GM08714 (cell line): Measurements from ENCODE around the gene EFNA5.

ENCODE experiments used
- H3K4me3 ChIP-seq: fragments of 200-500 bp; sonication (Bioruptor generic); 2 replicates; pipeline ENCODE4 v1.5.1; 2014; ENCODE audit warnings: mild to moderate bottlenecking, low read length, inconsistent platforms
- ZNF274 ChIP-seq: IDR thresholded peaks from 2 replicates; pipeline ENCODE4 v1.6.1; 2012; ENCODE audit warnings: mild to moderate bottlenecking, low read depth, low read length

EFNA5 gene

DNA sequence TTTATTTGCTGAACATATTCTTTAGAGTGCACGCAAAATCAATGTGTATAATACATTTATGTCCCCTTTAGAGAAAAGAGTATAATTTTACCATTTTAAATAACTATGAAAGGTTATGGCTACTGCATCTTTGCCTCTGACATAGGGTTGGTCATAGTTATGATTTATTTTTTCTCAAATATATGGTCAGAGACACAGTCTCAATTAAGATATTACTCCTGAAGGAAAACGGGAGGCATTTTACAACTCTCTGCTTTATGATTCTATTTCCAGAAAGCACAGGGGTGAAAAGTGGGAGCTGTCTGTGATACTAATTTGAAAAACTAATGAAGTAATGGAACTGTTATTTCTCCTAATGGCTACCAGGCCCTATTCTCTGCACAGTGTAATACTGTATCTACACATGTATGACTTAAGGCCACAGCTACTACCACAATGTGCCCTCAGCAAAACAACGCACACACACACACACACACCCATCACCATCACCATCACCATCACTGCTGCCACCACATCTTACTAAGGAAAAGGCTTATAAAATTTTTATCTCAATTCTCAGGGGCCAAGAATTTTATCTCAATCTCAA is 262.9 kb downstream of the EFNA5 start:
- TF ChIP-seq ZNF274 = no peak
- no peak overlapping the region for H3K4me3 ChIP-seq

- no peak for TF ChIP-seq ZNF274
- no peak overlapping the region for H3K4me3 ChIP-seq
Observed at GRCh38 chr5:107404595-107405374, 266.0 kb downstream of the EFNA5 start.

GRCh38 chr5:107403228-107403953 is 267.3 kb downstream of the EFNA5 start:
- no peak overlapping the region for H3K4me3 ChIP-seq

GRCh38 chr5:107402434-107403227 is 268.1 kb downstream of the EFNA5 start:
- TF ChIP-seq ZNF274 = no peak
- no peak overlapping the region for H3K4me3 ChIP-seq

More at GRCh38 chr5:107403228-107403953, 267.3 kb downstream of the EFNA5 start:
- TF ChIP-seq ZNF274 = no peak

DNA sequence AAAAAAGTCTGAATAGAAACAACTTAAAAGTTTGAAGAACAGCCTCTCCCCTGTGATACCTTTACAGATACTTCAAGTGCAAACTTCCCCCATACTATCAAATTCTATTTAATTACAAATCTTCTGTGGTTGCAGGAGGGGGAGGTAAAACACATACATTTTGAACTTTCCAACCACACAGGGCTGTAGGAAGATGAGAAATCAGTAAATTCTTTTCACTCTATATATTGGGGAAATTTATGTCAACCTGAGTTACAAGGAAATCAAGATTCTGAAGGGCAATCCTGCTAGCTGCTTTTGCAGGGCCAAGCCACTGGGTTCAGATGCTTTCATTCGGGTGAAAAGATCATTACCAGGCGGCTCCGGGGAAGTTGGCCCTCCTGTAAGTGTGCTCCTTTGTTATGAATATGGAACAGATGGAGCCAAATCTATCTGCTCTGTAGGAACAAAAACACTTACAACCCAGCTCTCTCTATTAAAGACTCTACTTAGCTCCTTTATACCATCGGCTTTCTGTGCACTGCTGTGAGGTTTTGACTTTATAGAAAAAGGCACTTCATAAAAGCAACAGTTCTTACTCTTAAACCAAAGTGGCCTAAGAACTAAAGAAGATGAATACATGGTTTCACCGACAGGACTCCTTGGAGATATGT is 269.1 kb downstream of the EFNA5 start:
- TF ChIP-seq ZNF274 = no peak
- H3K4me3 ChIP-seq = no peak overlapping the region

- no peak for TF ChIP-seq ZNF274
- no peak overlapping the region for H3K4me3 ChIP-seq
Observed at GRCh38 chr5:107400328-107400727, 270.4 kb downstream of the EFNA5 start.

DNA sequence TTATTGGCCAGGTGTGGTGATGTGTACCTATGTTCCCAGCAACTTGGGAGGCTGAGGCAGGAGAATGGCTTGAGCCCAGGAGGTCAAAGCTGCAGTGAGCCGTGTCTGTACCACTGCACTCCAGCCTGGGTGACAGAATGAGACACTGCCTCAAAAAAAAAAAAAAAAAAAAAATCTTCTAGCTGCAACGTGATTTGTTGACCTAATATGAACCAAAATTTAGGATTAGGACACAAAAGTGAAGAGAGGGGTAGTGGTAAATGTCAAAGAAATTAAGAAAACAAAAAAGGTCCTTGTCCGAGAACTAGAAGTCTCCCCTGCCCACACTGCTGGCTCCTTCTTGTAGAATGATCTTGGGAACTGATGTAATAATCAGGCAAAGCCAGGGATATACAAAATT is 272.0 kb downstream of the EFNA5 start:
- no peak overlapping the region for H3K4me3 ChIP-seq
- TF ChIP-seq ZNF274 = no peak

- TF ChIP-seq ZNF274 = no peak
- H3K4me3 ChIP-seq = peak overlapping the region; percentile 7; the same call in 1 of the 2 replicates
Observed at GRCh38 chr5:107396351-107396690, 274.4 kb downstream of the EFNA5 start.

- TF ChIP-seq ZNF274 = no peak
- peak overlapping the region; percentile 7 for H3K4me3 ChIP-seq
Observed at GRCh38 chr5:107395632-107396350, 274.9 kb downstream of the EFNA5 start.

DNA sequence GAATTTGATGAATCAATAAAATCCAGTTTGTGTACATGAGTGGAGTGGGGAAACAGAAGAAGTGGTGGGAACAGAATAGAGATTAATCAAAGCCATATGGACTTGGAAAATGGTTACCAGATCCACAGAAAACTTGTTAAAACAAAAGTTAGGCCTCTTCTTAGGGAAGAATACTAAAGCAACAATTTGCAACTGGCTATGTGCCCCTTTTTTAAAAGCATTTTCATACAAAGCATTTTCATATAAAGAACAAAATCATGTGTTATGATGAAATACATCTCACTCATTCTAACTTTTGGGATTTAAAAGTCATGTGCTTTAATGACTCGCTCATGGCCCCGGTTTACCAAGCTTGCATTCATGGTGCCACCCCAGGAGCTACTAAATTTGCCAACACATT is 276.9 kb downstream of the EFNA5 start:
- TF ChIP-seq ZNF274 = no peak
- no peak overlapping the region for H3K4me3 ChIP-seq

GRCh38 chr5:107391787-107392186 is 278.9 kb downstream of the EFNA5 start:
- no peak overlapping the region for H3K4me3 ChIP-seq
- no peak for TF ChIP-seq ZNF274

DNA sequence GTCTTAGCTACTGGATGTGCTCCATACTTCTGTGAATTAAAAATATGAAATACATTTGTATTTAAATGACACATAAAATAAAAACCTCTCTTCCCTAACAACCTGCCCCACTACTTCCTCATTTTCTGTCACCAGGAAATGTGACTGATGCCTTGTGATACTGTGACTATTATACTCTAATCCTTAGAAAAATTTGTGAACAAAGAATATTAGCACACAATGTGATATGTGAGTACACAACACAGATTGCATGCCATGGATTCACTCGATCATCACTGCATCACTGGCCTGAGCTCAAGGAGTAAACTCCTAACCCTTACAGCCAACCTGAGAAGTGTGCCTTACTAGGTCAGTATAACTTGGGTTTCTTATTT is 281.0 kb downstream of the EFNA5 start:
- TF ChIP-seq ZNF274 = no peak
- no peak overlapping the region for H3K4me3 ChIP-seq

- H3K4me3 ChIP-seq = no peak overlapping the region
- TF ChIP-seq ZNF274 = no peak
Observed at GRCh38 chr5:107389130-107389774, 281.5 kb downstream of the EFNA5 start.
